ENCODE measurements around the gene AUTS2. TPM values are rescaled to one million over a fixed set of nuclear protein-coding genes. Genes with fewer than 3 reads are reported as not detected.

AUTS2 gene
- total and polyA plus RNA-seq, 4 donors, result 4.9 to 24.4 (median 7.0) TPM

DNA sequence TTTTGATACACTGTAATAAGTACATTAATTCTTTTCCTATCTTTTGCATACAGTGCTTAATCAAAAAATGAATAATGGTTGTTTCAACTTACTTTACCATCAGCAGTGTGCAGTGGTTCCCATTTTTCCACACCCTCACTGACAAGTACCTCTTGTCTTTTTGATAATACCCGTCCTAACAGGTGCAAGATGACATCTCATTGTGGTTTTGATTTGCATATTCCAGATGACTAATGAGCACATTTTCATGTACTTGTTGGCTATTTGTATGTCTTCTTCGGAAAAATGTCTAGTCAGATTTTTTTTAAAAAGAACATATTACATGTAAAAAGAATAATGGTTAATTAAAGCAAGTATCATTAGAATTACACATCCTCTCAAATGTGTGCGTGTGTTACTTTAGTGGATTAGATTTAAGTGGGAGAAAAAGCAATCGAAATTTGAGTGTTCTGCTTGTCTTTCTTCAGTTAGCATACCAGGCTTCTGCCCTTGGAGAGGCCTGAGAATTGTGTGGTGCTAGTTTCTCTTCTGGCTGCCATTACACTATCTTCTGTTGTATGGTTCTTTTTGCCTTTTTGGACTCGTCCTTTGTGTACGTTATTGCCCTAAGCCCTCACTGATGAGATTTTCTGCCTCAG is 291.2 kb downstream of the AUTS2 start (continued):
- TF ChIP-seq, protein P1, sequence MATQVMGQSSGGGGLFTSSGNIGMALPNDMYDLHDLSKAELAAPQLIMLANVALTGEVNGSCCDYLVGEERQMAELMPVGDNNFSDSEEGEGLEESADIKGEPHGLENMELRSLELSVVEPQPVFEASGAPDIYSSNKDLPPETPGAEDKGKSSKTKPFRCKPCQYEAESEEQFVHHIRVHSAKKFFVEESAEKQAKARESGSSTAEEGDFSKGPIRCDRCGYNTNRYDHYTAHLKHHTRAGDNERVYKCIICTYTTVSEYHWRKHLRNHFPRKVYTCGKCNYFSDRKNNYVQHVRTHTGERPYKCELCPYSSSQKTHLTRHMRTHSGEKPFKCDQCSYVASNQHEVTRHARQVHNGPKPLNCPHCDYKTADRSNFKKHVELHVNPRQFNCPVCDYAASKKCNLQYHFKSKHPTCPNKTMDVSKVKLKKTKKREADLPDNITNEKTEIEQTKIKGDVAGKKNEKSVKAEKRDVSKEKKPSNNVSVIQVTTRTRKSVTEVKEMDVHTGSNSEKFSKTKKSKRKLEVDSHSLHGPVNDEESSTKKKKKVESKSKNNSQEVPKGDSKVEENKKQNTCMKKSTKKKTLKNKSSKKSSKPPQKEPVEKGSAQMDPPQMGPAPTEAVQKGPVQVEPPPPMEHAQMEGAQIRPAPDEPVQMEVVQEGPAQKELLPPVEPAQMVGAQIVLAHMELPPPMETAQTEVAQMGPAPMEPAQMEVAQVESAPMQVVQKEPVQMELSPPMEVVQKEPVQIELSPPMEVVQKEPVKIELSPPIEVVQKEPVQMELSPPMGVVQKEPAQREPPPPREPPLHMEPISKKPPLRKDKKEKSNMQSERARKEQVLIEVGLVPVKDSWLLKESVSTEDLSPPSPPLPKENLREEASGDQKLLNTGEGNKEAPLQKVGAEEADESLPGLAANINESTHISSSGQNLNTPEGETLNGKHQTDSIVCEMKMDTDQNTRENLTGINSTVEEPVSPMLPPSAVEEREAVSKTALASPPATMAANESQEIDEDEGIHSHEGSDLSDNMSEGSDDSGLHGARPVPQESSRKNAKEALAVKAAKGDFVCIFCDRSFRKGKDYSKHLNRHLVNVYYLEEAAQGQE (IDR thresholded peaks at IDR 0.05), result no peak
- TF ChIP-seq TAF1 (conservative IDR thresholded peaks at IDR 0.05), result no peak
- no peak for TF ChIP-seq RXRA (IDR thresholded peaks at IDR 0.05)
- TF ChIP-seq HNF4G (IDR thresholded peaks at IDR 0.05), result no peak
- TF ChIP-seq RAD21 (IDR thresholded peaks at IDR 0.05), result no peak

DNA sequence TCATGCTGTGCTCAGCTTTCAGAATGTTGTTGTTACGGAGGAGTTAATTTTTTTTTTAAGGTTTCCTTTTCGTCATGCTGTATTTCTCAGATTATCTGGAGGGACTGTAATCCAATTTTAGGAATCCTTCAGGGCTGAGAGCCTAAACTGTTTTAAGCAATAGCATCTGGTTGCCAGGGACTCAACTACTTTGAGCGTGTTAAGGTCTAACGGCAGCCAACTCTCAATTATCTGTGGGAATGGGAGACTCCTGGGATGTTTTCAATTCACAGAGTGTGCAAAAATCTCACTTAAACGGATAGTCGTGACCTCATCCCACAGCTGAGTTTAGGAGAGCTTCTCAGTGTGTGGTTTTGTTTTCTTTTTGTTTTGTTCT is 291.7 kb downstream of the AUTS2 start:
- Histone ChIP-seq H3K36me3 (ENCODE audit: control insufficient read depth in 4 of 4, insufficient read depth in 3 of 4, low read depth in 1 of 4, low read length in 3 of 4) (no peaks in the 10 kb centered on the region), H3K9me3 (ENCODE audit: control insufficient read depth in 4 of 4, low read length in 3 of 4) (no peaks in the 10 kb centered on the region), H3K9ac (ENCODE audit: low read depth in 1 of 2, low read length in 2 of 2) (no peak overlapping the region), H3K27me3 (ENCODE audit: control insufficient read depth in 4 of 4, insufficient read depth in 4 of 4, low read length in 3 of 4) (no peaks in the 10 kb centered on the region), H3K4me1 (ENCODE audit: control insufficient read depth in 4 of 4, insufficient read depth in 4 of 4, low read length in 3 of 4) (no peaks in the 10 kb centered on the region), H3K27ac (ENCODE audit: low read depth in 1 of 2, low read length in 2 of 2) (no peak overlapping the region), H3K4me3 (ENCODE audit: low read depth in 1 of 3, low read length in 3 of 3) (no peak overlapping the region)
- DNase-seq (ENCODE audit: low spot score), result no peak
- 87% methylated on average over 6 of the region's 6 CpGs for WGBS
- TF ChIP-seq, protein P1 (IDR thresholded peaks at IDR 0.05), result no peak
- no peak for TF ChIP-seq HNF4G (IDR thresholded peaks at IDR 0.05)
- TF ChIP-seq, protein P2, sequence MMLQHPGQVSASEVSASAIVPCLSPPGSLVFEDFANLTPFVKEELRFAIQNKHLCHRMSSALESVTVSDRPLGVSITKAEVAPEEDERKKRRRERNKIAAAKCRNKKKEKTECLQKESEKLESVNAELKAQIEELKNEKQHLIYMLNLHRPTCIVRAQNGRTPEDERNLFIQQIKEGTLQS (IDR thresholded peaks at IDR 0.05), result no peak
- TF ChIP-seq JUND (IDR thresholded peaks at IDR 0.05), result no peak

DNA sequence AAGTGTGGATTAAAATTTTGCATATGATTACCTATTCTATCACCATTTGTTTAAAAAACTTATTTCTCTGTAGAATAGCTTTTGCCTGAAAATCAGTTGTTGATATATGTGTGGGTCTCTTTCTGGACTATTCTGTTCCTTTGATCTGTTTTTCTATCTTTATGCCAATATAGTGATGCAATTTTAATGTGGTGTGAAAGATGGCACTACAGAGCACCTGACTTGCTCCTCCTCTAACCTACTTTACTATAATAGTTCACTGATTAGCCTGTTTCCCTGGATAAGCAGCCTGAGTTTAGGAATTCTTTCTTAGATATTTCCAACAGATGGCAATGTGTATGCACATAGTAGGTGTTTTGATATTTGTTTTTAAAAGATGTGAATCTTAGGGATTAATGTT is 294.5 kb downstream of the AUTS2 start:
- DNase-seq (ENCODE audit: low spot score), result no peak
- no peaks in the 10 kb centered on the region for H3K4me1 ChIP-seq (ENCODE audit: control insufficient read depth in 4 of 4, insufficient read depth in 4 of 4, low read length in 3 of 4)
- no peak overlapping the region for H3K9ac ChIP-seq (ENCODE audit: low read depth in 1 of 2, low read length in 2 of 2)
- no peak overlapping the region for H3K4me3 ChIP-seq (ENCODE audit: low read depth in 1 of 3, low read length in 3 of 3)
- H3K27ac ChIP-seq (ENCODE audit: low read depth in 1 of 2, low read length in 2 of 2), result no peak overlapping the region
- peaks cover 0 to 2% (median 0%) of the 10 kb centered on the region in 4 donors for H3K9me3 ChIP-seq (ENCODE audit: control insufficient read depth in 4 of 4, low read length in 3 of 4)
- no peaks in the 10 kb centered on the region for H3K27me3 ChIP-seq (ENCODE audit: control insufficient read depth in 4 of 4, insufficient read depth in 4 of 4, low read length in 3 of 4)
- no peaks in the 10 kb centered on the region for H3K36me3 ChIP-seq (ENCODE audit: control insufficient read depth in 4 of 4, insufficient read depth in 3 of 4, low read depth in 1 of 4, low read length in 3 of 4)
- TF ChIP-seq HNF4G (IDR thresholded peaks at IDR 0.05) (no peak), SP1 (IDR thresholded peaks at IDR 0.05) (no peak), JUND (IDR thresholded peaks at IDR 0.05) (no peak), YY1 (IDR thresholded peaks at IDR 0.05) (no peak), RAD21 (IDR thresholded peaks at IDR 0.05) (no peak), NR2F2 (IDR thresholded peaks at IDR 0.05) (no peak), RXRA (IDR thresholded peaks at IDR 0.05) (no peak), HNF4A (conservative IDR thresholded peaks at IDR 0.05) (no peak)
- TF ChIP-seq, protein P1 (IDR thresholded peaks at IDR 0.05), result no peak
- TF ChIP-seq, protein P3, sequence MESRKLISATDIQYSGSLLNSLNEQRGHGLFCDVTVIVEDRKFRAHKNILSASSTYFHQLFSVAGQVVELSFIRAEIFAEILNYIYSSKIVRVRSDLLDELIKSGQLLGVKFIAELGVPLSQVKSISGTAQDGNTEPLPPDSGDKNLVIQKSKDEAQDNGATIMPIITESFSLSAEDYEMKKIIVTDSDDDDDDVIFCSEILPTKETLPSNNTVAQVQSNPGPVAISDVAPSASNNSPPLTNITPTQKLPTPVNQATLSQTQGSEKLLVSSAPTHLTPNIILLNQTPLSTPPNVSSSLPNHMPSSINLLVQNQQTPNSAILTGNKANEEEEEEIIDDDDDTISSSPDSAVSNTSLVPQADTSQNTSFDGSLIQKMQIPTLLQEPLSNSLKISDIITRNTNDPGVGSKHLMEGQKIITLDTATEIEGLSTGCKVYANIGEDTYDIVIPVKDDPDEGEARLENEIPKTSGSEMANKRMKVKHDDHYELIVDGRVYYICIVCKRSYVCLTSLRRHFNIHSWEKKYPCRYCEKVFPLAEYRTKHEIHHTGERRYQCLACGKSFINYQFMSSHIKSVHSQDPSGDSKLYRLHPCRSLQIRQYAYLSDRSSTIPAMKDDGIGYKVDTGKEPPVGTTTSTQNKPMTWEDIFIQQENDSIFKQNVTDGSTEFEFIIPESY (IDR thresholded peaks at IDR 0.05), result no peak
- TF ChIP-seq, protein P4, sequence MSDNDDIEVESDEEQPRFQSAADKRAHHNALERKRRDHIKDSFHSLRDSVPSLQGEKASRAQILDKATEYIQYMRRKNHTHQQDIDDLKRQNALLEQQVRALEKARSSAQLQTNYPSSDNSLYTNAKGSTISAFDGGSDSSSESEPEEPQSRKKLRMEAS (IDR thresholded peaks at IDR 0.05), result no peak
- TF ChIP-seq, protein P5, sequence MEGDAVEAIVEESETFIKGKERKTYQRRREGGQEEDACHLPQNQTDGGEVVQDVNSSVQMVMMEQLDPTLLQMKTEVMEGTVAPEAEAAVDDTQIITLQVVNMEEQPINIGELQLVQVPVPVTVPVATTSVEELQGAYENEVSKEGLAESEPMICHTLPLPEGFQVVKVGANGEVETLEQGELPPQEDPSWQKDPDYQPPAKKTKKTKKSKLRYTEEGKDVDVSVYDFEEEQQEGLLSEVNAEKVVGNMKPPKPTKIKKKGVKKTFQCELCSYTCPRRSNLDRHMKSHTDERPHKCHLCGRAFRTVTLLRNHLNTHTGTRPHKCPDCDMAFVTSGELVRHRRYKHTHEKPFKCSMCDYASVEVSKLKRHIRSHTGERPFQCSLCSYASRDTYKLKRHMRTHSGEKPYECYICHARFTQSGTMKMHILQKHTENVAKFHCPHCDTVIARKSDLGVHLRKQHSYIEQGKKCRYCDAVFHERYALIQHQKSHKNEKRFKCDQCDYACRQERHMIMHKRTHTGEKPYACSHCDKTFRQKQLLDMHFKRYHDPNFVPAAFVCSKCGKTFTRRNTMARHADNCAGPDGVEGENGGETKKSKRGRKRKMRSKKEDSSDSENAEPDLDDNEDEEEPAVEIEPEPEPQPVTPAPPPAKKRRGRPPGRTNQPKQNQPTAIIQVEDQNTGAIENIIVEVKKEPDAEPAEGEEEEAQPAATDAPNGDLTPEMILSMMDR (IDR thresholded peaks at IDR 0.05; ENCODE audit: low read depth, low read length, missing input control), result no peak
